Caco-2 (cell line): Measurements from ENCODE around the gene FAM89A. TPM values are rescaled to one million over a fixed set of nuclear protein-coding genes. Genes with fewer than 3 reads are reported as not detected.
A peak's percentile ranks its signal among the peaks of the same experiment; 100 is the strongest.

Experiments
- BruUV-seq: library from RNA; stranded (reverse); fragments of 400-500 nt; replicated peaks from 2 replicates; lab custom pipeline; 2021; lab: Mats Ljungman, UMichigan
- CTCF ChIA-PET: fragments of 300-600 bp; sonication (Branson Sonifier 250); formaldehyde crosslinking; loops from one replicate; lab custom pipeline; 2022; ENCODE audit warnings: antibody characterized with exemption; lab: Charles Lee
- POLR2A ChIA-PET: fragments of 300-600 bp; sonication (Branson Sonifier 250); formaldehyde crosslinking; loops from one replicate; lab custom pipeline; 2022; ENCODE audit warnings: antibody characterized with exemption; lab: Charles Lee
- DNase-seq, 2 experiments: peaks; one replicate each; pipeline versions ENCODE4 v3.0.0 to v3.0.0-alpha.2; 2020 to 2022
- H3K27me3 ChIP-seq: replicated peaks from 2 replicates; pipeline ENCODE4 v1.6.0; 2011; ENCODE audit warnings: low read length; ENCODE audit not compliant: control insufficient read depth, insufficient read depth
- H3K36me3 ChIP-seq: 2 replicates; pipeline ENCODE4 v1.5.1; 2011; ENCODE audit warnings: low read length; ENCODE audit not compliant: control insufficient read depth, insufficient read depth
- H3K4me1 ChIP-seq: fragments of 250-450 bp; sonication (Bioruptor Pico); 2 replicates; pipeline ENCODE4 v1.5.1; 2020; ENCODE audit warnings: mild to moderate bottlenecking
- H3K4me3 ChIP-seq: 2 replicates; pipeline ENCODE4 v1.5.1; 2011; ENCODE audit warnings: low read depth, mild to moderate bottlenecking, control low read depth, low read length
- H3K9me3 ChIP-seq: fragments of 250-450 bp; sonication (Bioruptor Pico); 2 replicates; pipeline ENCODE4 v1.5.1; 2020; ENCODE audit warnings: mild to moderate bottlenecking, moderate library complexity
- H3K27ac Mint-ChIP-seq: one replicate; pipeline ENCODE4 v1.8.0; 2022; ENCODE audit warnings: mixed read lengths; ENCODE audit not compliant: unreplicated experiment
- H3K27me3 Mint-ChIP-seq: one replicate; pipeline ENCODE4 v1.8.0; 2022; ENCODE audit warnings: mixed read lengths; ENCODE audit not compliant: insufficient read depth, unreplicated experiment
- H3K36me3 Mint-ChIP-seq: one replicate; pipeline ENCODE4 v1.8.0; 2022; ENCODE audit warnings: mild to moderate bottlenecking, mixed read lengths; ENCODE audit not compliant: insufficient read depth, unreplicated experiment
- H3K4me1 Mint-ChIP-seq: one replicate; pipeline ENCODE4 v1.8.0; 2022; ENCODE audit warnings: low read depth, mixed read lengths; ENCODE audit not compliant: unreplicated experiment
- H3K4me3 Mint-ChIP-seq: one replicate; pipeline ENCODE4 v1.8.0; 2022; ENCODE audit warnings: mild to moderate bottlenecking, moderate library complexity, mixed read lengths; ENCODE audit not compliant: unreplicated experiment
- H3K9me3 Mint-ChIP-seq: one replicate; pipeline ENCODE4 v1.8.0; 2022; ENCODE audit warnings: mixed read lengths; ENCODE audit not compliant: unreplicated experiment
- intact Hi-C: fragments of 100-400 bp; cut with micrococcal nuclease; formaldehyde crosslinking; loops from one replicate; pipeline ENCODE4 v1.10.0; 2022; ENCODE audit not compliant: unreplicated experiment
- total RNA-seq: library from RNA; stranded (reverse); gene quantifications from 2 replicates; pipeline ENCODE4 v1.2.3, GENCODE V29; 2022
- TF ChIP-seq, protein P1 (sequence below), 2 experiments: fragments of 200-600 bp in 1 of 2; IDR thresholded peaks; 1 replicate in 1 of 2; 2 replicates in 1 of 2; pipeline versions ENCODE4 v1.5.1 to v1.8.0; 2011 to 2022; ENCODE audit warnings: antibody characterized with exemption in 1 of 2, control low read depth in 1 of 2, inconsistent platforms in 1 of 2, low read depth in 1 of 2, low read length in 1 of 2, mild to moderate bottlenecking in 1 of 2, moderate library complexity in 1 of 2; ENCODE audit not compliant: insufficient read depth in 1 of 2, severe bottlenecking in 1 of 2, unreplicated experiment in 1 of 2

Gene FAM89A
- total RNA-seq, 1 experiment from 2014 or later = 44.2 TPM

DNA sequence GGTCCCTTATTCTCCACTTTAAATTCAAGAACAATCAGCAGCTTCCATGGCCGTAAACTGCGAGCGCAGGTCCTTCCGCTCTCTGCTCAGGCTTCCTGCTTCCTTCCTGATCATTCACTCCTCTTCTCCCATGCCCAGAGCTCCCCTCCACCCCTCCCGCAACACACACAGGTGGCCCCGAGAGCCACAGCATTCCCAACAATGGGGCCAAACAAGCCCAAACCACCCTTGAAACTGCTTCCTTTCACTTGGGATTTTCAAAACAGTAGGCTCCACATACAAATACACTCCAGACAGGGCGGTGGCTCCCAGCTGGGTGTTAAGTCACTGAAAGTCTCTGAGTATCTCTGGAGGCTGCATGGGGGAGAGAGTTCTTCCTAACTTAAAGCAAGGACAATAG is 11.4 kb downstream of the FAM89A start:
- H3K9me3 ChIP-seq = no peaks in the 10 kb centered on the region
- no TSS peak for BruUV-seq
- Mint-ChIP-seq H3K4me3 (no peak overlapping the region), H3K9me3 (no peaks in the 10 kb centered on the region), H3K27me3 (no peaks in the 10 kb centered on the region), H3K36me3 (peaks cover 19% of the 10 kb centered on the region), H3K27ac (no peak overlapping the region), H3K4me1 (peaks cover 6% of the 10 kb centered on the region)
- ChIA-PET POLR2A (no interaction called here), CTCF (no interaction called here)
- H3K4me1 ChIP-seq = peaks cover 11% of the 10 kb centered on the region; the same call in 1 of the 2 replicates
- no peaks in the 10 kb centered on the region for H3K27me3 ChIP-seq
- TF ChIP-seq, protein P1, sequence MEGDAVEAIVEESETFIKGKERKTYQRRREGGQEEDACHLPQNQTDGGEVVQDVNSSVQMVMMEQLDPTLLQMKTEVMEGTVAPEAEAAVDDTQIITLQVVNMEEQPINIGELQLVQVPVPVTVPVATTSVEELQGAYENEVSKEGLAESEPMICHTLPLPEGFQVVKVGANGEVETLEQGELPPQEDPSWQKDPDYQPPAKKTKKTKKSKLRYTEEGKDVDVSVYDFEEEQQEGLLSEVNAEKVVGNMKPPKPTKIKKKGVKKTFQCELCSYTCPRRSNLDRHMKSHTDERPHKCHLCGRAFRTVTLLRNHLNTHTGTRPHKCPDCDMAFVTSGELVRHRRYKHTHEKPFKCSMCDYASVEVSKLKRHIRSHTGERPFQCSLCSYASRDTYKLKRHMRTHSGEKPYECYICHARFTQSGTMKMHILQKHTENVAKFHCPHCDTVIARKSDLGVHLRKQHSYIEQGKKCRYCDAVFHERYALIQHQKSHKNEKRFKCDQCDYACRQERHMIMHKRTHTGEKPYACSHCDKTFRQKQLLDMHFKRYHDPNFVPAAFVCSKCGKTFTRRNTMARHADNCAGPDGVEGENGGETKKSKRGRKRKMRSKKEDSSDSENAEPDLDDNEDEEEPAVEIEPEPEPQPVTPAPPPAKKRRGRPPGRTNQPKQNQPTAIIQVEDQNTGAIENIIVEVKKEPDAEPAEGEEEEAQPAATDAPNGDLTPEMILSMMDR (IDR thresholded peaks at IDR 0.05; ENCODE audit: insufficient read depth in 1 of 2, low read depth in 1 of 2, low read length in 1 of 2, severe bottlenecking in 1 of 2, unreplicated experiment in 1 of 2) = no peak
- intact Hi-C loops = no loop called here
- no peak for DNase-seq
- no peaks in the 10 kb centered on the region; the same call in 1 of the 2 replicates for H3K36me3 ChIP-seq
- H3K4me3 ChIP-seq = no peak overlapping the region

DNA sequence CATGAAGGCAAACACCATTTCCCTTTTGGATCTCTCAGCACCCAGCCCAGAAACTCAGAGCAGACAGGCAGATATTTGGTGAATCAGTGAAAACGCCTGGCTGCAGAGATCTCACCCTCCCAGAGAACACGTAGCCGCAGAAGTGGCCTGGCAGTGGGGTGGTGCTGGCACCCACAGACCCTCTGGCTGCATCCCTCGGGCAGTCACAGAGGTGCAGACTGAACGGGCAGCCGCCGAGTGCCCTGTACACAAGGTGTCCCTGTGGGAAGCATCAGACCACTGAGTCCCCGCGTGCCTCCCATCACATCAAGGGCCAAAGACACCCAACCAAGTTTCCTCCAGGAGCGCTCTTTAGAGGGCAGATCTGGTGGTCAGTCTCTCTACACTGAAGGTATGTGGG is 12.1 kb downstream of the FAM89A start:
- H3K27ac Mint-ChIP-seq = no peak overlapping the region
- H3K27me3 Mint-ChIP-seq = no peaks in the 10 kb centered on the region
- TF ChIP-seq, protein P1 (IDR thresholded peaks at IDR 0.05; ENCODE audit: insufficient read depth in 1 of 2, low read depth in 1 of 2, low read length in 1 of 2, severe bottlenecking in 1 of 2, unreplicated experiment in 1 of 2) = no peak
- H3K36me3 Mint-ChIP-seq = peaks cover 22% of the 10 kb centered on the region
- ChIA-PET POLR2A (no interaction called here), CTCF (no interaction called here)
- H3K4me1 ChIP-seq = peaks cover 3% of the 10 kb centered on the region; the same call in 1 of the 2 replicates
- no peak for DNase-seq
- no peaks in the 10 kb centered on the region; the same call in 1 of the 2 replicates for H3K36me3 ChIP-seq
- H3K27me3 ChIP-seq = no peaks in the 10 kb centered on the region
- H3K4me3 ChIP-seq = no peak overlapping the region
- no TSS peak for BruUV-seq
- H3K4me1 Mint-ChIP-seq = peaks cover 6% of the 10 kb centered on the region
- intact Hi-C loops = no loop called here
- no peak overlapping the region for H3K4me3 Mint-ChIP-seq
- no peaks in the 10 kb centered on the region for H3K9me3 Mint-ChIP-seq
- no peaks in the 10 kb centered on the region for H3K9me3 ChIP-seq

DNA sequence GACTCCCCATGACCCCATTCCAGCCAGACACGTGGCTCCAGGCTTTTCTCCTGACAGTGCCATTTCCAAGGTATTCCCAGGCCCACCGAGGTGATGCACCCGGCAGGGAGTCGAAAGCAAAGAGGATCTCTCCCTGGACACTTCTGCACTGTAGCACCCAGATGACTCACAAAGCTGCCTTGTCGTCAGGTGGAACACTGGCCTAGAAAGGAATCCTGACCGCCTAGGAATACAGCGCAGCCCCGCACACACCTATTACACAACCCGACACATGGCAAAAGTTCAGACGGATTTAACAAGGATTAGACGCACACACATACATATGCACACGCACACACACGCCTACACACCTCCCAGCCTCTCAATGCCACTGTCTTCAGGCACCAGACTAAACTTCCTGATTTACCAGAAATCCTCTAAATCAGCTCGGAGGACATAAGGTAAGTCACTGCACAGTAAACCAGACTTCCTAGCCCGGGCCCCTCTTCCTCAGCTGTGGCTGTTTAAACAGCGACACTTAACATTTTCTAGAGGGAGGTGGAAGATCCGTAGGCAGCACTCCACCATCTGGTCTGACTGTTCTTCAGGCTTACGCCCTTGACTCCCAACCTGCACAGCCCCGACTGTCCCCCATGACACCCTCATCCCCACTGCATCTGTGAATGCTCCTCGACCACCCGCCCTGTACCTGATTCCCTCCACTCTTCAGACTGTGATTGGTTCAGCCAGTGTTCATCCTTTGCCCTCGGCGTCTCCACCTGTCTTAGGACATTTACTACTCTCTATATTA is 12.7 kb downstream of the FAM89A start:
- POLR2A ChIA-PET = no interaction called here

More for the DNA sequence above, 12.7 kb downstream of the FAM89A start:
- TF ChIP-seq, protein P1 (IDR thresholded peaks at IDR 0.05; ENCODE audit: insufficient read depth in 1 of 2, low read depth in 1 of 2, low read length in 1 of 2, severe bottlenecking in 1 of 2, unreplicated experiment in 1 of 2) = no peak
- CTCF ChIA-PET = no interaction called here
- Mint-ChIP-seq H3K9me3 (no peaks in the 10 kb centered on the region), H3K36me3 (peaks cover 28% of the 10 kb centered on the region), H3K4me1 (peaks cover 6% of the 10 kb centered on the region), H3K27ac (peak overlapping the region; percentile 0), H3K4me3 (no peak overlapping the region), H3K27me3 (no peaks in the 10 kb centered on the region)
- Histone ChIP-seq H3K27me3 (no peaks in the 10 kb centered on the region), H3K4me1 (no peaks in the 10 kb centered on the region), H3K36me3 (no peaks in the 10 kb centered on the region; the same call in 1 of the 2 replicates), H3K9me3 (no peaks in the 10 kb centered on the region), H3K4me3 (no peak overlapping the region)
- no TSS peak for BruUV-seq
- intact Hi-C loops = no loop called here
- DNase-seq = peak in 1 of 2 experiments; percentile 10
